Tibial nerve (tissue), 3 donors: ENCODE data around the gene OPRPN.

Source experiments
- POLR2A ChIP-seq, 2 donors: fragments of 450-650 bp; IDR thresholded peaks; one replicate each; pipeline ENCODE4 v1.6.1; 2017; ENCODE audit warnings: antibody characterized with exemption in 2 of 2, mild to moderate bottlenecking in 2 of 2, moderate library complexity in 2 of 2
- TF ChIP-seq, protein P1 (sequence below), 5 experiments: fragments of 200-600 bp in 3 of 5; fragments of 450-650 bp in 2 of 5; sonication (generic) in 3 of 5; IDR thresholded peaks; one replicate each; pipeline ENCODE4 v1.5.1; 2016 to 2019; ENCODE audit warnings: antibody characterized with exemption in 5 of 5, mild to moderate bottlenecking in 3 of 5, moderate library complexity in 2 of 5

- TF ChIP-seq, protein P1, sequence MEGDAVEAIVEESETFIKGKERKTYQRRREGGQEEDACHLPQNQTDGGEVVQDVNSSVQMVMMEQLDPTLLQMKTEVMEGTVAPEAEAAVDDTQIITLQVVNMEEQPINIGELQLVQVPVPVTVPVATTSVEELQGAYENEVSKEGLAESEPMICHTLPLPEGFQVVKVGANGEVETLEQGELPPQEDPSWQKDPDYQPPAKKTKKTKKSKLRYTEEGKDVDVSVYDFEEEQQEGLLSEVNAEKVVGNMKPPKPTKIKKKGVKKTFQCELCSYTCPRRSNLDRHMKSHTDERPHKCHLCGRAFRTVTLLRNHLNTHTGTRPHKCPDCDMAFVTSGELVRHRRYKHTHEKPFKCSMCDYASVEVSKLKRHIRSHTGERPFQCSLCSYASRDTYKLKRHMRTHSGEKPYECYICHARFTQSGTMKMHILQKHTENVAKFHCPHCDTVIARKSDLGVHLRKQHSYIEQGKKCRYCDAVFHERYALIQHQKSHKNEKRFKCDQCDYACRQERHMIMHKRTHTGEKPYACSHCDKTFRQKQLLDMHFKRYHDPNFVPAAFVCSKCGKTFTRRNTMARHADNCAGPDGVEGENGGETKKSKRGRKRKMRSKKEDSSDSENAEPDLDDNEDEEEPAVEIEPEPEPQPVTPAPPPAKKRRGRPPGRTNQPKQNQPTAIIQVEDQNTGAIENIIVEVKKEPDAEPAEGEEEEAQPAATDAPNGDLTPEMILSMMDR (IDR thresholded peaks at IDR 0.05) = no peak
- TF ChIP-seq POLR2A (IDR thresholded peaks at IDR 0.05) = no peak
Measured at GRCh38 chr4:70367813-70368212, 29.9 kb upstream of the OPRPN start.
